NCI-H1436 treated with DMSO at 0.1 percent for 48 hours (cell line): Measurements from ENCODE around the gene NSRP1.
"Not testable (repeated sequence)": the region's sequence is repeated elsewhere in the genome, so short reads cannot be mapped to it uniquely, and the experiment has no call there.

Experiments
- DNase-seq: peaks from one replicate; lab custom pipeline; 2025; lab: John Stamatoyannopoulos, UW

NSRP1 gene, protein sequence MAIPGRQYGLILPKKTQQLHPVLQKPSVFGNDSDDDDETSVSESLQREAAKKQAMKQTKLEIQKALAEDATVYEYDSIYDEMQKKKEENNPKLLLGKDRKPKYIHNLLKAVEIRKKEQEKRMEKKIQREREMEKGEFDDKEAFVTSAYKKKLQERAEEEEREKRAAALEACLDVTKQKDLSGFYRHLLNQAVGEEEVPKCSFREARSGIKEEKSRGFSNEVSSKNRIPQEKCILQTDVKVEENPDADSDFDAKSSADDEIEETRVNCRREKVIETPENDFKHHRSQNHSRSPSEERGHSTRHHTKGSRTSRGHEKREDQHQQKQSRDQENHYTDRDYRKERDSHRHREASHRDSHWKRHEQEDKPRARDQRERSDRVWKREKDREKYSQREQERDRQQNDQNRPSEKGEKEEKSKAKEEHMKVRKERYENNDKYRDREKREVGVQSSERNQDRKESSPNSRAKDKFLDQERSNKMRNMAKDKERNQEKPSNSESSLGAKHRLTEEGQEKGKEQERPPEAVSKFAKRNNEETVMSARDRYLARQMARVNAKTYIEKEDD

DNA sequence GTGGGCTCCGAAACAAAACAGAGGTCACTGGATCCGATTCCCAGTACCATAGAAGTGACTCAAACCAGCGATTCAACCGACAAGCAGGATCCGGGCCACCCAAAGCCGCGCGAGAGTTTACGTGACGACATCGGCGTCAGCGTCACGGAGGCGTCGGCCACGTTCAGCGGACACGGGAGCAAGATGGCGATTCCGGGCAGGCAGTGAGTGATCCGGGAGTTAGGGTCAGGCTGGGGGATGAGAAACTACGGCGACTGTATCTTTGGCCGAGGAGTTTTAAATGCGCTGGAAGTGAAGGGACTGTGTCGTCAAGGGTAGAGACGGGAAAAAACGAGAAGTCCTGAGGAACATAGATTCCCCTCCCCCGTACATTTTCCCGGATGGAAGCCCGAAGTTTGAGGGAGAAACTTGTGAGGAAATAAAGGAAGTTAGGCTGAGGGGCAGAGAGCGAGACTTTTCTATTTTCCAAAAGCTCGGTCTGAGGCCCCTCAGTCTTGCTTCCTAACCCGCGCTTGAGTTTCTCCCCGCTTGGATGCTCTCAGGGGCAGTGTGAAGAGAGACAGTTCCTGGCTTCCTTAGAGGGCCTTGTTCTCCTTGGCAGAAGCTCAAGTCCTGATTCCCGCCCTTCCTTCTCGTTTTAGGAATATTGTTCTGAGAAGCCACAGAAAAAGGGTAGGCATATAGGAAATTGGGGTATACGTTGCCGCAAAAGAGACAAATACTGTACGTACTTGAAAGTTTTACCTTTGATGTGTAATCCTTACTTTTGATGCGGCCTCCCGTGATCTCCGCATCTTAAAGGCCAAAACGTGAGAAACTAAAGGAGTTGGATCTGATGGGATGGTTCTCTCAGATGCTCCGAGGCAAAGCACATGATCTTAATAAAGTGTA, at the start of gene NSRP1:
TSS of gene NSRP1 (plus strand) at position 156 of the 891 bp plus-strand sequence. CDS start at position 184, 28 bp downstream.
- peak; percentile 81 for DNase-seq

DNA sequence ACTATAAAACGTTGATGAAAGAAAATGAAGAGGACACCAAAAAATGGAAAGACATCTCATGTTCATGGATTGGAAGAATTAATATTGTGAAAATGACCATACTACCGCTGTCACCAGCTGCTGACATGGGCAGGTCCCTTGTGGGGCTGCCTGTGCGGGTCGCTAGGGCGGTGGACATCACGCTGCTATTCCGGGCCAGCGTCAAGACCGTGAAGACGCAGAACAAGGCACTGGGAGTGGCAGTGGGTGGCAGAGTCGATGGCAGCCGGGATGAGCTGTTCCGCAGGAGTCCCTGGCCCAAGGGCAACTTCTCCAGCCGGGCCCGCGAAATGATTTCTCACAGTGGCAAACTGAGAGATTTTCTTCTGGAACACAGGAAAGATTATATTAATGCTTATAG, 48.2 kb upstream of the NSRP1 start:
- no peak for DNase-seq

DNA sequence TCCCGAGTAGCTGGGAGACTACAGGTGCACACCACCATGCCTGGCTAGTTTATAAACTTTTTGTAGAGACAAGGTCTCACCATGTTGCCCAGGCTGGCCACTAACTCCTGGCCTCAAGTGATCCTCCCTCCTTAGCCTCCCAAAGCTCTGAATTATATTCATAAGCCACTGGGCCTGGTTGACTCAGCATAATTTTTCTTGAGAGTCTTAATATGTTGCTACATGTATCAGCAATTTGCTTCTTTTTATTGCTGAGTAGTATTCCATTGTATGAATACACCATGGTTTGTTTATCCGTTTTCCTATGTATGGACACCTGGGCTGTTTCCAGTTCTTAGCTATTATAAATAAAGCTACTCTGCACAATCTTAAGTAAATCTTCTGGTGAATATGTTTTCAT, 42.4 kb upstream of the NSRP1 start:
- DNase-seq, result no peak

DNA sequence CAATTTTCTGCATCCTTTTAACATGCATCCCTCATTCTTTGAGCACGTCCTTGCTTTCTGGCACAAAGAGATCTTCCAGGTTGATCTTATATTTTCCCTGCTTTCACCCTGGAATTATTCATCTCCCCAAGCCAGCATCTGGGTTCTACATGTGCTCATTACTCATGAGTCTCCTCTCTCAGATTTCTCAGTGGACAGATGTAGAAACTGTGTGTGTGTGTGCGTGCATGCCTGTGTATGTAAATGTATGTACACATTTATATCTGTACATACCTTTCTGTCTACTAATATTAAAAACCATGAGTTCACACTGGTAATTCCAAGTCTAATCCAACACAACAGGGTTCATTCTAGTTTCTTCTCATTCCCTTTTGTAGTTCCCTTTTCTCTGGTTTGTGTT, 41.9 kb upstream of the NSRP1 start:
- DNase-seq, result no peak

DNA sequence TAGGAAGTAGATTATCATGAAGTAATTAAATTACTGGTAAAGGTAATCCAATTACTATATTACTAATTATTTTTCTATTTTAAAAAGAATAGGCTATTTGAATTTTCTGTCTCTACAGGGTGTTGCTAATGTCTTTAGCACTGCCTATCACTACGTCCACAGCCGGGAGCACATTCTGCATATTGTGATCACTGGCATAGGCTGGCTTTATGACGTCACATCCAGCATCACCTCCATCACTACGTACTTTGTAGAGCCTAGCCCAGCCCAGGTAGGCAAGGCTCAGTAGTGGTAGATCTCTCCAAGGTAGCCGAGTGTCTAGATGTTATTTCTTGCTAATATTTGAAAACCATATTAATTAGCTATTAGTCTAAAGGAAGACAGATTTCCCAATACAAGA, 33.8 kb upstream of the NSRP1 start:
- DNase-seq, result no peak

DNA sequence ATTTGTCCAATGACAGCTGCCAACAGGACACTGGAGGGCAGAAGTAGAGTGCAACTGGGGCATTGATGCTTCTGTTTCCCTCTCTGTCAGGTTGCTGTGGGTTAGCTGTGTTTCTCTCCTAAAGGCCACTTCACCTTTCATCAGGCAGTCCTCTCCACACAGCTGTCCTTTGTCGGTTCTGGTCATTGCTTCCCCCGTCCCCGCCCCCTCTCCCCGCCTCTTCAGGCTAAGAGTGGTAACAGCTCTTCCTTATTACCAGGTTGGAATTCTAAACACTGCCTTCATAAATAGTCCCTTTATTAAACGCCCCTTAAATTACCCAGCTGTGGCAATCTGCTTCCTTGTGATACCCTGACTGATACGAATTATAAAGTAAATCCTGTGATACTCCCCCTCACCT, 31.8 kb upstream of the NSRP1 start:
- no peak for DNase-seq

DNA sequence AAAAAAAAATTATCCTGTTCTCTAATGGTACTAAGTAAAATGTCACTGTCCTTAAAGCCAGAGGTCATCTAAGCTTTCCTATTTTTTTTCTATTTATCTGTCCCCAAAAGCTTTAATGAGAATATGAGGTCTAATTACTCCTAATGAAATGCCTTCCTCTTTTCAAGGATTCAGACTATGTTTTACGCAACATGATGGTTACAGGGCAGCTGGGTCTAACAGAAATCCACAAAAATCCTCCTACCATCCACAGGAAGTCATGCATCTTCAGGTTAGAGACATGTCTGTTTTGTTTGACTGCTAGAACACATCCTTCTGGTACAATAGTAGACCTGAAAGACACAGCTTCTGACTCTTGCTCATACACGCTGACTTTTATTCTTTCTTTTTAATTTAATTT, 29.7 kb upstream of the NSRP1 start:
- DNase-seq, result no peak

DNA sequence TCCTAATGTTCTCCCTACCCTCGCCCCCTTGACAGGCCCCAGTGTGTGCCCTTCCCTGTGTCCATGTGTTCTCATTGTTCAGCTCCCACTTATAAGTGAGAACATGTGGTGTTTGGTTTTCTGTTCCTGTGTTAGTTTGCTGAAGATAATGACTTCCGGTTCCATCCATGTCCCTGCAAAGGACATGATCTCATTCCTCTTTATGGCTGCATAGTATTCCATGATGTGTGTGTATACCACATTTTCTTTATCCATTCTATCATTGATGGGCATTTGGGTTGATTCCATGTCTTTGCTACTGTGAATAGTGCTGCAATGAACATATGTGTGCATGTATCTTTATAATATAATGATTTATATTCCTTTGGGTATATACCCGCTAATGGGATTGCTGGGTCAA, 29.2 kb upstream of the NSRP1 start:
- not testable (repeated sequence) for DNase-seq

DNA sequence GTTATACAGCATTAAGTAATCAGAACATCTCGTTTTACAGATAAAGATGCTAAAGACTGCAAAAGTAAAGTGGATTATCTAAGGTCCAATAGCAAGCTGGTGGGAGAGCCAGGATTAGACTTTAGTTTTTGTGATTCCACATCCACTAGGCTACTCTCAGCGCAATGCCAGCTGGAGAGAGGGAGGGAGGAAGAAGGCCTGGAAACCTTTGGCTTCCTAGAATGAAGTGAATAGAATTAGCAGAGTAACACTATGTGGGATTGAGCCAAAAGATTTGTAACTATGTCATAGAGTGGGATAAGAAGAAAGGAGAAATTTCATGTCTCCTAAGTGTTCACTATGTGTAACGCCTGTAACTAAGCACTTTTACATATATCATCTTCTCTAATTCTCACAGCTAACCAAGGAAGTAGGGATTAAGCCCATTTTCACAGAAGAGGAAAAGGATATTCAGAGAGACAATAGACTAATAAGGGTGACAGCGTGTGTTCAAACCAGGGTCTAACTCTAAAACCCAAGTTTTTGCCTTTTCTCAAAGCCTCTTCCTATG, 25.4 kb upstream of the NSRP1 start:
- no peak for DNase-seq

DNA sequence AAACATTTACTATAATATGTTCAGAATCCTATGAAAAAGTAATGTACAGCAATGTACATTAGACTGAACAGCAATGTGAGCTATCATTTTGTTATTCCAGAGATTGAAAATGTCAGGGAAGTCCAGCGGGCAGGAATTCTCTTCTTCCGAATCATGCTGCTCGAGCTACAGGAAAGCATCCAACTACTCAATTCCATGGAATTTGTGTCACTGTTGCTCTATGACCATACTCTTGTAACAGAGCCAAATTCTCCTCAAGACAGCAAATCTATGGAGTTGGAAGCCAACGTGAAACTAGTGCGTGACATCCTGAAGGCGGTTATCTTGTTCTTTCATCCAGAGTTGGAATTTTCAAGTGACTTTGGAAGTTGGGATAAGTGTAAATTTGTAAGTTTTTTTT, 24.8 kb upstream of the NSRP1 start:
- no peak for DNase-seq

DNA sequence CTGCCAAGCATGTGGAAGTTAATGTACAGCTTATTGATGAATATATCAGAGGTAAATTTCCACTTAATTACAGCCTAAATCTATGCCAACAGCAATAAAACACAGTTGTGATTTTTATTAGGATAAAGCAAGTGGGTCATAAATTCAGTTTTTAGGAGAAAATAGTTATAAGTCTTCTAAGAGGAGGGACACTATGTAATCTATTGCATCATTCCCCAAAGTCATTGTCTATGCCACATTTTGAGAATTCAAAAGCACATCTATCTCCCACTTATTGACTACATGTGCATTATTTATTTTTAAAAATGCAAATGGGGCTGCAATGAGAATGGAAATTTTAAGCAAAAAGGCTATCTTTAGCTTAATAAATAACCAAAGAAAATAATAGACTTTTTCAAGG, 23.7 kb upstream of the NSRP1 start:
- DNase-seq, result no peak

DNA sequence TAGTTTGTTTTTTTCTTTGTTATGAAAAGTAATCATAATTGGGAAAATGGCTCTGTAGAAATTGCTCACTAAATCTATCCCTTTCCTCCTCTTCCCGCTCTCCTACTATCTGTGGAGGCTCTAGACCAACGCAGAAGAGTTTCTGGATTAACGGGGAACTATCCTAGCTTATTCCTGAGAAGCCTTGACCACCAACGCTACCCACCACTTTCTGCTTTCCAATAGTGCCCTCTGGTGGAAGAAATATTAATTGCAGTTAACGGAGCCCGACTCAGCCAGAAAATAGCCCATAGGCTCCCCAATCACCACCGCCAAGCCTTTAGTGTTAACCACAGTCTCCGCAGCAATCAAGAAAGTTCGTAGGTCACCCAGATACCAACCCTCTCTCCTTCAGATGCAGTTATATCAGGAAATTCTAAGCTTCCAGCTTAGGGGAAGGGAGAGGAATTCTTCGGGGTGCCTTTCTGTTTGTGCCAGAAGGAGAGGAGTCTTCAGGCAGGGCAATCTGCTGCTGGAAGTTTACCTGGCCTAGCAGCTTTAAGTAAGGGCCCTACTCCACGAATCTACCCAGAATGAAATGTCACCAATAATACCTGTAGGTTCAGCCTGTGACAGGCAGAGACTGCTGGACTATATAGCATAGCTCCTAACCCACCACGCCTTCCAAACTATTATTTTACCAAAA, 23.0 kb upstream of the NSRP1 start:
- no peak for DNase-seq

DNA sequence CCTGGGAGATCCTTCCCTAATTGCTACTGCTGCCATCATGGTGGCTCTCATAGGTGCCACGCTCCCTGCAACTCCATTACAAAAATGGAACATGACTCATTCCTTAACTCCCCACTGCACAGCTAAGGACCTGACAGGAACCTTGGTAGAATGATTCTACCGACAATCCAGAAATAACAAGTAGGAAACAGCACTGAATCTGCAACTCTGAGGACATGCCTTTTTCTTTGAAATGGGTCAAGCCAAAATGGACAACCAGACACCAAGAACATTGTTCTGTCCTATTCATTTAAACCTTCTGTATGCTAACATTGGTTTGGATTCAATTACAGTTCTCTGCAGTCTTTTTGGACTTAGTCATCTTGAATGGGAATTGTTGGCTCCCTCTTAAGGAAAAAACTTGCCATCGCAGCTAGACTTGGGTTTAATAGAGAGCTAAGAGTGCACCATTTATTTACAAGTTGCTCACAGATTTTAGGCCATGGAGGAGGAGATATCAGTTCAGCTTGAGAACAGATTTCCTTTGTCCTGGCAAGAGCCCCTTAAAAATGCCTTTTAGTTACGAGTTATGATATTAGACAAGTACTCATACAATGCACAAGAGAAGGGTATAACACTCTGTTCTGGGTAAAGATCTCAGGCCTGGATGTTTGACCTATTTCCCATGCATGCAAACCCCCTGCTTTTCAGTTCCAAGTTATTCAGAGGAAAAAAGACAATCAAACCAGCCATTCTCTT, 20.9 kb upstream of the NSRP1 start:
- DNase-seq, result no peak

DNA sequence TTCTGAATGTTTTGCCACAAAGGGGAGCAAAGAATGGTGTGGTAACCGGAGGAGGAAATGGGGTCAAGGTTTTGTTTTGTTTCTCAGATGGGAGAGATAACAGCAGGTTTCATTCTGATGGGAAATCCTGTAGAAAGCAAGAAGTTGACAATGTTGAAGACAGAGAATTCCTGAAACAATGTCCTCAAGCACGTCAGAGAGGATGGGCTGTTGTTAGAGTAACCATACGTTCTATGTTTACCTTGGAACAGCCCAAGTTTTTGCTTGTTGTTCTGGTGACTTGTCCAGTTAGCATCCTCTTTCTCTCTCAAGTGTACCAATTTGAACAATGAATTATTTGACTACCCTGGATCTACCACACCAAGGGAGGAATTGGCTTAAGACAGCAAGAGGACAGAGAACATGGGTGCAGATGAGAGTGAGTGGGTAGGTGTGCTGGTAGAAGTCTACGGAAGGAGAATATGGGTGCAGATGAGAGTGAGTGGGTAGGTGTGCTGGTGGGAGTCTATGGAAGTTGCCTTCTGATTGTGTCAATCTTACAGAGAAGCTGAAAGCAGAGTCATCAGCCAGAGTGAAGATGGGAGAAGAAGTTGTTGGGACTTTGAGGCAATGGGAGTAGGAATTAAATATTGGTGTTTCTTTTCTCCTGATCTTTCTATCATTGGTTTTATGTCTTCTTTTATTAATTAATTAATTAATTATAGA, 14.8 kb upstream of the NSRP1 start:
- no peak for DNase-seq

DNA sequence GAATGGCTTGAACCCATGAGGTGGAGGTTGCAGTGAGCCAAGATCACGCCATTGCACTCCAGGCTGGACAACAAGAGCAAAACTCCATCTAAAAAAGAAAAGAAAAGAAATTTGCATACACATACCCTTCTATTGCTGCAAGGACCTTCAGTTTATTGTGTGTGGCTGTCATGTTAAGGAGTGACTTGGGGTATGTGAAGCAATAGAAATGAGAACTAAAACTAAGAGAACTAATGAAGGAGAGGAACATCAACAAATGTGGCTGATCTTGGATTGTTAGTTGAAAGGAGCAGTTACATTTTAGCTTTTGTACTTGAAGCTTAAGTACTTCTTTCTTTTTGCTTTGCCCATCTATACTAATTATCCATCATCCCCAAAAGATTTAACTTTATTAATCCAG, 12.7 kb upstream of the NSRP1 start:
- no peak for DNase-seq

DNA sequence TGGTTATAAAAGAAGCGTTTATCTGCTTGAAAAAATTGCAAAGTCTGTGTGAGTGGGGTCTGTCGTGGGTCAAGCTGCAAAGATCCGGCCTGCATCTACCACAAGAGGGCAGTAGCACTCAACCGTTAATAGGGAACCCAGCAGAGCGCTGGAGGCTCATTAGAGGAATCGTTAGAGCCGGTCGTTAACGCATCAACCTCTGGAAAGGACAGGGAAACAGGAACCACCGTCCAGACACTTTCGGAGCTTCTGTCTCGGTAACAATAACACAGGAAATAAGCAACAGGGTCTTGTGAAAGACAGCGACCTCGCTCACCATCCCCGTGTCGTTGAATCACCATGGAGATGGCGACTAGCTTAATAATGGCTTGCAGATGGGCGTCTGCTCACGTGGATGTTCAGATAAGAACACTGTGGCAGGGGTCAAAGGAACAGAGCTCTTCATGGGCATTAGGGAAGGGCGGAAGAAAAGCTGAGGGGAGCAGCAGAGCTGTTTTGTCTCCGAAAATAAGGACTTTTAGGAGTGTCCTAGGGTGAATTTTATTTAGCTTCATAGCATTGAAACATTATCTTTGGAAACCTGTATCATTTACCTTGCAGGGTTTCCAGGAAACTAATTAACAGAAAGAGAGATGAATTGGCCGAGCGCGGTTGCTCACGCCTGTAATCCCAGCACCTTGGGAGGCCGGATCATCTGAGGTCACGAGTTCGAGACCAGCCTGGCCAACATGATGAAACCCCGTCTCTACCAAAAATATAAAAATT, 11.9 kb upstream of the NSRP1 start:
- peak; percentile 85 for DNase-seq

DNA sequence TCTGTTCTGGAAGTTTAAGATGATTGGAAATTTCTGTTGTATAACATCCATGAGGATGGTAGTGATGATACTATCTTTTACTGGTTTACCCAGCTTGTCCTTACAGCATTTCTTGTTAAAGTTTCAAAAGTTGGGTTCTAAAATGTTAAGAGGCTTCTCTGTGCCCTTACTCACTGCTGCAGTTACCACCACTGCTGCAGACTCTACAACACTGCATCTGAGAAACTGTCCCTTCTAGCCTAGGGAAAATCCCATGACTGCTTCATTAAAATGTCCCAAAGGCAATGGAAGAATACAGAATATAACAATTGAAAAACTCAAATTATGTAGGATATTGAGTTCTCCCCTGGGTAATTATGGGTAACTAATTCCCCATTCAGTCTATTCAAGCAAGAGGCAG, 3.8 kb upstream of the NSRP1 start:
- DNase-seq, result no peak

DNA sequence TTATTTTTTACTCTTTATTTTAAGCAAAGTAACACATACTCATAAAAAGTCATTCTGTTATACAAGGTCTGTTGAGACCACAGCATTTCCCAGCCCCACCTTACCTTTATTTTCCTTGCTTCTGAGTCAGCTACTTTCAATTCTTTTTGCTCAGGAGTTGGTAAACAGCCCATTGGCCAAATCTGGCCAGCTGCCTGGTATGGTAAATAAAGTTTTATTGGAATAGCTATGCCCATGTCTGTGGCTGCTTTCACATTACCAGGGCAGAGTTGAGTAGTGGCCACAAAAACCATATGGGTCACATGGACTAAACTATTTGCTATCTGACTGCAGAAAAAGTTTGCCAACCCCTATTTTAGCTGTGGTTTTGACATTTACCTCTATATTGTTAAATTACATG, 3.4 kb upstream of the NSRP1 start:
- no peak for DNase-seq

DNA sequence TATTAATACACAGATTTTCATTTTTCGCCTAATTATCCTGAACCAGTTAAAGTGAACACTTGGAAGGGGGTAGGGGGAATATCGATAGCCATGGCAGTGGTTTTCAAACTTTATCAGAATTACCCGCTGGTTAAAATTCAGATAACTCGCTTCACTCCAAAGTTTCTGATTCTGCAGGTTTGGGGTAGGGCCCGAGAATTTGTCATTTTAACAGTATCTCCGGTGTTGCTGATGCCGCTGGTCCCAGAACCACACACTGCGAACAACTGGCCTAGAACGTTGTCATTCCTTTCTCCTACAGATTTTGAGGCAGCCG, 313 bp upstream of the NSRP1 start:
- DNase-seq, result no peak

DNA sequence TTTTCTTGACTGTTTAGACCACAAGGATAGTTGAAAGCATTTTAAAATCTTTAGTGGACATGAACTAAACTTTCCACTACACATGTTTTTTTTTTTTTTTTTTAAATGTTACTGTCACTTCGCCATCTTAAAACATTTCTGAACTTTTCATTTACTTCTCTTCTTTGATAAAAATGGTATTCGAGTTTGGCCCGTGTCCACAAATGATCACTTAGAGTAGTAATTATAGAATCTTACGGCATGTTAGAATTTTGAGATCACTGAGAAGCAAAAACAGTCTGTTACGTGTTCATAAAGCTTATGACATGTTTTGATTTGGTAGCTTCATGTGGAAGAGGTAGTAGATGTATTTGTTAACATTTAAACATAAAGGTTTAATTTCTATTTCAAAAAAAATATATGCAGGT, 1.1 kb downstream of the NSRP1 start:
- no peak for DNase-seq
